HG02852 (cell line): ENCODE measurements around the gene THEMIS.
"Not testable (repeated sequence)": the region's sequence is repeated elsewhere in the genome, so short reads cannot be mapped to it uniquely, and the experiment has no call there.

Experiments used
- ATAC-seq: cut with Tn5 transposase; IDR thresholded peaks from one replicate; pipeline ENCODE4 v1.9.1; 2021; ENCODE audit warnings: mild to moderate bottlenecking, moderate library complexity; ENCODE audit not compliant: unreplicated experiment

Gene THEMIS

DNA sequence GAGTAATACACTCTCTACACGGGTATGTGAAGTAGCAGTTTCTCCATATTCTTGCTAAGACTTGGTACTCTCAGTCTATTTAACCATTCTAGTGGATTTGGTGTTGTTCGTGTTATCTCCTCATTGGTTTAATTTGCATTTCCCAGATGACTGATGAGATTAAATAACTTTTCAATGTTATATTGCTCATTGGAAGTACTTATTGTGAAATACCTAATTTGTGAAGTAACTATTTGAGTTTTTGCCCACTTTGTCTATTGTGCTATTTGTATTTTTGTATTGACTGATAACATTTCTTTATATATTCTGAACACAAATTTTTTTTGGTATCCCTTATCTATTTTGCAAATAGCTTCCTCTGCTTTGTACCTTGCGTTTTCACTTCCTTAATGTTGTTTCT is 167.9 kb downstream of the THEMIS start:
- no peak for ATAC-seq

GRCh38 chr6:127727260-127727953 is 173.5 kb downstream of the THEMIS start:
- no peak for ATAC-seq

DNA sequence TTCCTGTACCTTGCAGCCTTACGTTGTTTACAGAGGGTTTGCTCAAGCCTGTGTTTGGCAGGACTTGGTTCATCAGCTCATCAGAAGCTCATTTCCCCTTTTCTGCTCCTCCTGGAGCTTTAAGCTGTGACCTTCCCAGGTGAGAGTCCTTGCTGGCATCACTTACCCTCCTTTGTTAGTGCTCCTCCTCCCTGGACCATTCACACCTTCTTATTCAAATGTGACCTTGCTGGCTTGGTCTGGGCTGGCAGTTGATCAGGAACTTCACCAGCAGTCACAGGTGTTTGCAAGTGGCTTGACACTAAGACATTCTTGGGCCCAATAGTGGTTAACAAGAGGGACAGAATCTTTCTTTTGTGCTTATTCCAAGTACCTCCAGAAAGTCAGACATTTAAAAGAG is 175.0 kb downstream of the THEMIS start:
- ATAC-seq: no peak

DNA sequence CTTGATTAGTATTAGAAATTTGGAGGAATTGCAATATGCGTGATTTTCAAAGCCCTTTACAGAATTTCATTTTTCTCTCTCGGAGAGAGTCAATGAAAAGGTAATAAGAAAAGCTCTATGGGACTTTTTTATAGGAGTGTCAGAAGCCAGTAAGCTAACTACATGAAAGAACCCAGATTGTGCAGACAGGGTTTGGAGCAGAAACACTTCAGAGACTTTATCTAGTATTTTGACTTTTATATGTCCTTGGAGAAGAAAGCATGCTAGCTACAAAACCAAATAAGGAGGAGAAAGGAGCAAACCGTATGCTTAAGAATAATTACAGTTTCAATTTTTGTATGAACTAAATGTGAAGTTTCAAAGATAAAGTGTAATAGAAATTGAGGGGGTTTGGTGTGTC is 182.2 kb downstream of the THEMIS start:
- ATAC-seq: no peak

DNA sequence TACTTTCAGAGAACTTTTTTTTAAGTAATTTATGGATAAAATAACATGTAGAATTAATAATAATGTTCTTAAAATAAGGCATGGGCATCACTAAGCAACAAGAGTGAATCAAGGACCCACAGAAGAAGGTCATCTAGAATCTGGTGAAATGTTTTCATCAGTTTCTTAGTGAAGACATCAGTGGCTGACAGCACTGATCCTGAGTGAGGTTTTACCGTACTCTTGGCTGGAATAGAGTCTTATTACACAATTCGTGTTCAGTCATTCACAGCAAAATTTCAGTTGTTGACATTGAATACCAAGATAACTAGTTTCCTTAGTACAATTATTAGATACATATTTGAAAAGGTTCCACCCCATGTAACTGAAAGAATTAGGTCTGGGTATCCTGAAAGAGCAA is 183.5 kb downstream of the THEMIS start:
- no peak for ATAC-seq

DNA sequence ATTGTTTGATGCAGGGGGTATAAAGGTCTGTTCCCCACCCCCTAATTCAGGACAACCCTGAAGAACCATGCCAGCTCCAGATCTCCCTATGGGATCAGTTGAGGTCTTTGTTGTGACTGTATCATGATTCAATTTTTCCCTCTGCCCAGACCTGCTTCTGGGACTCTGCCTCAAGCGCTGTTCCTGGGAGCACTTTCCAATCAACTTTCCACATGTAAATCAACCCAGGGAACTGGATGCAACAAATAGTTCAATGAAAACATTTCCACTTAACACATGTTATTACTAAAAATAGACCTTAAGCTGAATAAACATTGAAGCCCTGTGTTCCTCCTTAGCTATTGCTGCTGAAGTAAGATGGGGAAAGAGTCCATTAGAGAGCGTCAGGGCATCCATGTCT is 184.4 kb downstream of the THEMIS start:
- ATAC-seq: no peak

GRCh38 chr6:127710668-127711067 is 190.2 kb downstream of the THEMIS start:
- no peak for ATAC-seq

- no peak for ATAC-seq
Measured at GRCh38 chr6:127706216-127706615, 194.6 kb downstream of the THEMIS start.

DNA sequence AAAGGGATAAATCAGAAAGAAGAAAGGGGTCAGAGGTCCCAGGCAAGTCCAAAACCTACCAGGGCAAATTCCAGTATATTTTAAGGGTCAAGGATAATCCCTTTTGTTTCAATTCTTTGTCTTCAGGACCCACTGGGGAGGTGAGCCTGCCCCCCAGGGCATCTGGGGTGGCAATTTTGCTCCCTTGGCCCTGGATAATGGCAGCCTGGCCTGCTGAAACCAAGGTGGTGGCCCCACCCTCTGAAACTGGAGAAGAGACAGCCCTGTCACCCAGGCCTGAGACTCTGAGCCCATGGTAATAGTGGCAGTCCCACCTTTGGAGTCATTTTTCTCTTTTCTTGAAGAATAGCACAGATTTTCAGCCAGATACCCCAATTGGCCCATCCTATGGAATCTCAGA is 205.8 kb downstream of the THEMIS start:
- no peak for ATAC-seq

GRCh38 chr6:127691146-127691545 is 209.7 kb downstream of the THEMIS start:
- no peak for ATAC-seq

GRCh38 chr6:127690588-127690987 is 210.3 kb downstream of the THEMIS start:
- no peak for ATAC-seq

- no peak for ATAC-seq
Measured at GRCh38 chr6:127690092-127690491, 210.8 kb downstream of the THEMIS start.

DNA sequence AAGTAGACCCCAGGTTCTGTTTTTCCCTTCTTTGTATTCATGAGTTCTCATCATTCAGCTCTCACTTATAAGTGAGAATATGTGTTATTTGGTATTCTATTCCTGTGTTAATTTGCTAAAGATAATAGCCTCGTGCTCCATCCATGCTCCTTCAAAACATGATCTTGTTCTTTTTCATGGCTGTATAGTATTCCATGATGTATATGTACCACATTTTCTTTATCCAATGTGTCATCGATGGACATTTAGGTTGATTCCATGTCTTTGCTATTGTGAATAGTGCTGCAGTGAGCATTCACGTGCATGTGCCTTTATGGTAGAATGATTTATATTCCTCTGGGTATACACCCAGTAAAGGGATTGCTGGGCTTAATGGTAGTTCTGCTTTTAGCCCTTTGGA is 213.4 kb downstream of the THEMIS start:
- ATAC-seq: not testable (repeated sequence)

DNA sequence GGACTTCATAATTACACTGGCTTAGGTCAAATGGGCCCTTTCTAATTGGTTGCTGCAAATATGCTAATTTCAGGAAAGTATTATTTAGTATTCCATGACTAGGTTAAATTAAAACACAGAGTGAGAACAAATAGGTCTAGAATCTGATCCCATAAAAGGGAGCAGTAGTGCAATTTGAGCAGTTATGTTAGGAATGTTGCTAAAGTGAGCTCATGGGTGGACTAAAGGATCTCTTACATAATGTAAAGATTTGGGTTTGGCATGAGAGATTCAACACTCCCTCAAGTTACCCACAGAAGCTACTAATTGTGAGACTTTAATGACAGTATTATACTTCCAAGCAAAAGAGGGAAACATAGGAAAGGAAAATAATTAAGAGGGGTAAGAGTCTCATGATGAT is 214.8 kb downstream of the THEMIS start:
- no peak for ATAC-seq

GRCh38 chr6:127684501-127684900 is 216.4 kb downstream of the THEMIS start:
- ATAC-seq: no peak
